ENCODE measurements around the gene ANKRD40.

ANKRD40 gene

GRCh38 chr17:50707289-50708049, at the start of gene ANKRD40:
TSS of gene ANKRD40 (minus strand) at chr17:50707914. CDS start at chr17:50707654, 260 bp downstream.
- H3K27me3 ChIP-seq (ENCODE audit: control insufficient read depth in 5 of 5, insufficient read depth in 4 of 5, low read length in 5 of 5) = no peaks in the 10 kb centered on the region
- H3K27ac ChIP-seq (ENCODE audit: low read depth, low read length) = peak within 1 kb of the TSS; percentile 98
- peak within 1 kb of the TSS; percentile 85 to 98 (median 97) for H3K9ac ChIP-seq (ENCODE audit: low read length in 5 of 5)
- H3K4me3 ChIP-seq (ENCODE audit: low read depth in 1 of 5, low read length in 5 of 5) = peak within 1 kb of the TSS; percentile 60 to 89 (median 77)
- peaks cover 0 to 20% (median 5%) of the 10 kb centered on the region in 5 donors for H3K36me3 ChIP-seq (ENCODE audit: control insufficient read depth in 5 of 5, insufficient read depth in 5 of 5, low read length in 5 of 5)
- H3K9me3 ChIP-seq (ENCODE audit: control insufficient read depth in 5 of 5, low read length in 5 of 5) = no peaks in the 10 kb centered on the region
- peaks cover 6 to 45% (median 41%) of the 10 kb centered on the region in 5 donors for H3K4me1 ChIP-seq (ENCODE audit: control insufficient read depth in 5 of 5, insufficient read depth in 5 of 5, low read length in 5 of 5)

GRCh38 chr17:50754521-50754920, 46.8 kb upstream of the ANKRD40 start:
- Histone ChIP-seq H3K4me1 (ENCODE audit: control insufficient read depth in 5 of 5, insufficient read depth in 5 of 5, low read length in 5 of 5) (peaks cover 0 to 2% (median 0%) of the 10 kb centered on the region in 5 donors), H3K9ac (ENCODE audit: low read length in 5 of 5) (no peak overlapping the region), H3K27me3 (ENCODE audit: control insufficient read depth in 5 of 5, insufficient read depth in 4 of 5, low read length in 5 of 5) (no peaks in the 10 kb centered on the region), H3K9me3 (ENCODE audit: control insufficient read depth in 5 of 5, low read length in 5 of 5) (no peaks in the 10 kb centered on the region), H3K36me3 (ENCODE audit: control insufficient read depth in 5 of 5, insufficient read depth in 5 of 5, low read length in 5 of 5) (peaks cover 35 to 59% (median 47%) of the 10 kb centered on the region in 5 donors), H3K27ac (ENCODE audit: low read depth, low read length) (no peak overlapping the region), H3K4me3 (ENCODE audit: low read depth in 1 of 5, low read length in 5 of 5) (no peak overlapping the region)

GRCh38 chr17:50749245-50749644, 41.5 kb upstream of the ANKRD40 start:
- H3K27ac ChIP-seq (ENCODE audit: low read depth, low read length) = peak overlapping the region; percentile 63
- no peak overlapping the region for H3K9ac ChIP-seq (ENCODE audit: low read length in 5 of 5)
- no peaks in the 10 kb centered on the region for H3K9me3 ChIP-seq (ENCODE audit: control insufficient read depth in 5 of 5, low read length in 5 of 5)
- H3K4me1 ChIP-seq (ENCODE audit: control insufficient read depth in 5 of 5, insufficient read depth in 5 of 5, low read length in 5 of 5) = peaks cover 0 to 17% (median 0%) of the 10 kb centered on the region in 5 donors
- H3K4me3 ChIP-seq (ENCODE audit: low read depth in 1 of 5, low read length in 5 of 5) = no peak overlapping the region
- H3K36me3 ChIP-seq (ENCODE audit: control insufficient read depth in 5 of 5, insufficient read depth in 5 of 5, low read length in 5 of 5) = peaks cover 68 to 90% (median 83%) of the 10 kb centered on the region in 5 donors
- no peaks in the 10 kb centered on the region for H3K27me3 ChIP-seq (ENCODE audit: control insufficient read depth in 5 of 5, insufficient read depth in 4 of 5, low read length in 5 of 5)

- no peak overlapping the region for H3K9ac ChIP-seq (ENCODE audit: low read length in 5 of 5)
- H3K27me3 ChIP-seq (ENCODE audit: control insufficient read depth in 5 of 5, insufficient read depth in 4 of 5, low read length in 5 of 5) = no peaks in the 10 kb centered on the region
- H3K36me3 ChIP-seq (ENCODE audit: control insufficient read depth in 5 of 5, insufficient read depth in 5 of 5, low read length in 5 of 5) = peaks cover 62 to 90% (median 85%) of the 10 kb centered on the region in 5 donors
- no peak overlapping the region for H3K27ac ChIP-seq (ENCODE audit: low read depth, low read length)
- H3K4me1 ChIP-seq (ENCODE audit: control insufficient read depth in 5 of 5, insufficient read depth in 5 of 5, low read length in 5 of 5) = peaks cover 0 to 23% (median 7%) of the 10 kb centered on the region in 5 donors
- H3K9me3 ChIP-seq (ENCODE audit: control insufficient read depth in 5 of 5, low read length in 5 of 5) = no peaks in the 10 kb centered on the region
- no peak overlapping the region for H3K4me3 ChIP-seq (ENCODE audit: low read depth in 1 of 5, low read length in 5 of 5)
These were observed 37.9 kb upstream of the ANKRD40 start for GRCh38 chr17:50745631-50746030.

GRCh38 chr17:50739098-50739497, 31.4 kb upstream of the ANKRD40 start:
- no peak overlapping the region for H3K27ac ChIP-seq (ENCODE audit: low read depth, low read length)
- peaks cover 0 to 7% (median 7%) of the 10 kb centered on the region in 5 donors for H3K4me1 ChIP-seq (ENCODE audit: control insufficient read depth in 5 of 5, insufficient read depth in 5 of 5, low read length in 5 of 5)
- H3K4me3 ChIP-seq (ENCODE audit: low read depth in 1 of 5, low read length in 5 of 5) = no peak overlapping the region
- no peaks in the 10 kb centered on the region for H3K27me3 ChIP-seq (ENCODE audit: control insufficient read depth in 5 of 5, insufficient read depth in 4 of 5, low read length in 5 of 5)
- H3K9ac ChIP-seq (ENCODE audit: low read length in 5 of 5) = peak overlapping the region in 1 of 5 donors; percentile 20
- H3K36me3 ChIP-seq (ENCODE audit: control insufficient read depth in 5 of 5, insufficient read depth in 5 of 5, low read length in 5 of 5) = peaks cover 26 to 65% (median 42%) of the 10 kb centered on the region in 5 donors
- H3K9me3 ChIP-seq (ENCODE audit: control insufficient read depth in 5 of 5, low read length in 5 of 5) = no peaks in the 10 kb centered on the region

GRCh38 chr17:50737118-50737698, 29.5 kb upstream of the ANKRD40 start:
- no peak overlapping the region for H3K27ac ChIP-seq (ENCODE audit: low read depth, low read length)
- peaks cover 0 to 13% (median 4%) of the 10 kb centered on the region in 5 donors for H3K4me1 ChIP-seq (ENCODE audit: control insufficient read depth in 5 of 5, insufficient read depth in 5 of 5, low read length in 5 of 5)
- peaks cover 16 to 47% (median 27%) of the 10 kb centered on the region in 5 donors for H3K36me3 ChIP-seq (ENCODE audit: control insufficient read depth in 5 of 5, insufficient read depth in 5 of 5, low read length in 5 of 5)
- no peaks in the 10 kb centered on the region for H3K27me3 ChIP-seq (ENCODE audit: control insufficient read depth in 5 of 5, insufficient read depth in 4 of 5, low read length in 5 of 5)
- no peaks in the 10 kb centered on the region for H3K9me3 ChIP-seq (ENCODE audit: control insufficient read depth in 5 of 5, low read length in 5 of 5)
- no peak overlapping the region for H3K9ac ChIP-seq (ENCODE audit: low read length in 5 of 5)
- H3K4me3 ChIP-seq (ENCODE audit: low read depth in 1 of 5, low read length in 5 of 5) = no peak overlapping the region

GRCh38 chr17:50735287-50735686, 27.6 kb upstream of the ANKRD40 start:
- Histone ChIP-seq H3K27me3 (ENCODE audit: control insufficient read depth in 5 of 5, insufficient read depth in 4 of 5, low read length in 5 of 5) (no peaks in the 10 kb centered on the region), H3K4me3 (ENCODE audit: low read depth in 1 of 5, low read length in 5 of 5) (no peak overlapping the region), H3K9ac (ENCODE audit: low read length in 5 of 5) (no peak overlapping the region), H3K9me3 (ENCODE audit: control insufficient read depth in 5 of 5, low read length in 5 of 5) (no peaks in the 10 kb centered on the region), H3K36me3 (ENCODE audit: control insufficient read depth in 5 of 5, insufficient read depth in 5 of 5, low read length in 5 of 5) (peaks cover 7 to 29% (median 9%) of the 10 kb centered on the region in 5 donors), H3K27ac (ENCODE audit: low read depth, low read length) (no peak overlapping the region), H3K4me1 (ENCODE audit: control insufficient read depth in 5 of 5, insufficient read depth in 5 of 5, low read length in 5 of 5) (peaks cover 3 to 20% (median 11%) of the 10 kb centered on the region in 5 donors)

GRCh38 chr17:50731575-50732460, 24.1 kb upstream of the ANKRD40 start:
- Histone ChIP-seq H3K27ac (ENCODE audit: low read depth, low read length) (no peak overlapping the region), H3K4me1 (ENCODE audit: control insufficient read depth in 5 of 5, insufficient read depth in 5 of 5, low read length in 5 of 5) (peaks cover 3 to 29% (median 26%) of the 10 kb centered on the region in 5 donors), H3K9me3 (ENCODE audit: control insufficient read depth in 5 of 5, low read length in 5 of 5) (no peaks in the 10 kb centered on the region), H3K4me3 (ENCODE audit: low read depth in 1 of 5, low read length in 5 of 5) (no peak overlapping the region), H3K9ac (ENCODE audit: low read length in 5 of 5) (peak overlapping the region in 1 of 5 donors; percentile 41), H3K27me3 (ENCODE audit: control insufficient read depth in 5 of 5, insufficient read depth in 4 of 5, low read length in 5 of 5) (no peaks in the 10 kb centered on the region), H3K36me3 (ENCODE audit: control insufficient read depth in 5 of 5, insufficient read depth in 5 of 5, low read length in 5 of 5) (no peaks in the 10 kb centered on the region)

GRCh38 chr17:50728881-50729765, 21.4 kb upstream of the ANKRD40 start:
- no peak overlapping the region for H3K27ac ChIP-seq (ENCODE audit: low read depth, low read length)
- no peaks in the 10 kb centered on the region for H3K27me3 ChIP-seq (ENCODE audit: control insufficient read depth in 5 of 5, insufficient read depth in 4 of 5, low read length in 5 of 5)
- peaks cover 3 to 43% (median 38%) of the 10 kb centered on the region in 5 donors for H3K4me1 ChIP-seq (ENCODE audit: control insufficient read depth in 5 of 5, insufficient read depth in 5 of 5, low read length in 5 of 5)
- no peaks in the 10 kb centered on the region for H3K9me3 ChIP-seq (ENCODE audit: control insufficient read depth in 5 of 5, low read length in 5 of 5)
- H3K4me3 ChIP-seq (ENCODE audit: low read depth in 1 of 5, low read length in 5 of 5) = no peak overlapping the region
- no peak overlapping the region for H3K9ac ChIP-seq (ENCODE audit: low read length in 5 of 5)
- no peaks in the 10 kb centered on the region for H3K36me3 ChIP-seq (ENCODE audit: control insufficient read depth in 5 of 5, insufficient read depth in 5 of 5, low read length in 5 of 5)
